ENCODE data around the gene OSBPL5. TPM values are rescaled to one million over a fixed set of nuclear protein-coding genes. Genes with fewer than 3 reads are reported as not detected.

OSBPL5 gene
- total and polyA plus RNA-seq, 2 of the 4 experiments (the other 2 are of a cell fraction): 14.9 to 22.3 TPM

- Histone ChIP-seq H3K27me3 (ENCODE audit: control insufficient read depth, insufficient read depth, low read length) (no peaks in the 10 kb centered on the region), H3K79me1 (ENCODE audit: low read depth in 1 of 2, low read length in 2 of 2) (no peaks in the 10 kb centered on the region), H4K20me1 (ENCODE audit: insufficient read depth, low read length) (no peaks in the 10 kb centered on the region; the same call in 1 of the 2 replicates), H2AFZ (replicated peaks; ENCODE audit: low read length, poor library complexity) (no peak overlapping the region), H3K4ac (ENCODE audit: low read depth, low read length) (no peak overlapping the region), H4K5ac (ENCODE audit: low read depth, low read length) (no peak overlapping the region), H2AK9ac (replicated peaks; ENCODE audit: low read depth, low read length, poor library complexity) (no peak overlapping the region), H3K9me3 (ENCODE audit: control insufficient read depth, insufficient read depth, low read length) (no peaks in the 10 kb centered on the region; the same call in 1 of the 2 replicates), H3K4me1 (ENCODE audit: control insufficient read depth, insufficient read depth, low read length) (peaks cover 2% of the 10 kb centered on the region; the same call in 1 of the 2 replicates), H4K91ac (ENCODE audit: insufficient read depth, low read depth, low read length) (no peak overlapping the region), H3K36me3 (ENCODE audit: control insufficient read depth, insufficient read depth, low read length) (peaks cover 16% of the 10 kb centered on the region), H2BK20ac (ENCODE audit: low read depth, low read length) (no peak overlapping the region), H3K23ac (ENCODE audit: low read depth, low read length) (no peak overlapping the region), H3K56ac (ENCODE audit: extremely low read depth, insufficient read depth, low read length) (no peak overlapping the region), H3K14ac (replicated peaks; ENCODE audit: low read depth, low read length) (no peak overlapping the region), H3K18ac (ENCODE audit: low read depth, low read length) (no peak overlapping the region), H2BK15ac (ENCODE audit: low read depth, low read length) (no peak overlapping the region), H3K9me1 (ENCODE audit: insufficient read depth, low read length) (peaks cover 3% of the 10 kb centered on the region; the same call in 1 of the 2 replicates), H2BK120ac (ENCODE audit: low read depth, low read length) (no peak overlapping the region), H2BK5ac (ENCODE audit: low read depth, low read length, poor library complexity, severe bottlenecking) (no peak overlapping the region), H3K27ac (ENCODE audit: insufficient read depth, low read length) (no peak overlapping the region), H2AK5ac (ENCODE audit: low read depth, low read length) (no peak overlapping the region), H3K4me2 (ENCODE audit: low read depth, low read length) (no peak overlapping the region), H4K8ac (ENCODE audit: low read depth in 2 of 2, low read length in 2 of 2) (no peak overlapping the region), H3K4me3 (ENCODE audit: insufficient read depth, low read depth, low read length) (no peak overlapping the region), H3K9ac (ENCODE audit: low read depth, low read length) (no peak overlapping the region)
- intact Hi-C loops (cut with micrococcal nuclease) (no loop called here), dilution Hi-C loops (cut with HindIII; ENCODE audit: low sequenced_read_pairs, unreplicated experiment) (no loop called here), in situ Hi-C loops (cut with MboI; ENCODE audit: low sequenced_read_pairs) (no loop called here)
- 100% methylated on average over 1 of the region's 3 CpGs; no CpG with 5 or more reads in 1 of the 2 experiments for WGBS, 2 experiments (ENCODE audit: extremely low coverage in 2 of 2, insufficient read length in 1 of 2)
- DNase-seq: no peak
- BruUV-seq (replicated peaks): no TSS peak
- ATAC-seq (ENCODE audit: low read depth): no peak
- TF ChIP-seq NFE2L2 (IDR thresholded peaks at IDR 0.05; ENCODE audit: low read depth, low read length) (no peak), RAD21 (IDR thresholded peaks at IDR 0.05; ENCODE audit: low read length) (no peak), FOS (IDR thresholded peaks at IDR 0.05; ENCODE audit: low read depth, low read length) (no peak), MAFK (IDR thresholded peaks at IDR 0.05; ENCODE audit: low read depth, low read length) (no peak), CHD1 (IDR thresholded peaks at IDR 0.05; ENCODE audit: low read depth, low read length) (no peak), MXI1 (IDR thresholded peaks at IDR 0.05; ENCODE audit: borderline replicate concordance, low read depth, low read length) (no peak), CEBPB (IDR thresholded peaks at IDR 0.05; ENCODE audit: low read depth, low read length) (no peak), CTCF (conservative IDR thresholded peaks at IDR 0.05; ENCODE audit: low read depth, low read length) (no peak), MAZ (IDR thresholded peaks at IDR 0.05; ENCODE audit: borderline replicate concordance, low read depth, low read length) (no peak), POLR2A (IDR thresholded peaks at IDR 0.05; ENCODE audit: low read depth, low read length) (no peak)
- TF ChIP-seq, protein P1, sequence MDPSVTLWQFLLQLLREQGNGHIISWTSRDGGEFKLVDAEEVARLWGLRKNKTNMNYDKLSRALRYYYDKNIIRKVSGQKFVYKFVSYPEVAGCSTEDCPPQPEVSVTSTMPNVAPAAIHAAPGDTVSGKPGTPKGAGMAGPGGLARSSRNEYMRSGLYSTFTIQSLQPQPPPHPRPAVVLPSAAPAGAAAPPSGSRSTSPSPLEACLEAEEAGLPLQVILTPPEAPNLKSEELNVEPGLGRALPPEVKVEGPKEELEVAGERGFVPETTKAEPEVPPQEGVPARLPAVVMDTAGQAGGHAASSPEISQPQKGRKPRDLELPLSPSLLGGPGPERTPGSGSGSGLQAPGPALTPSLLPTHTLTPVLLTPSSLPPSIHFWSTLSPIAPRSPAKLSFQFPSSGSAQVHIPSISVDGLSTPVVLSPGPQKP (IDR thresholded peaks at IDR 0.05; ENCODE audit: borderline replicate concordance, low read depth, low read length): no peak
- ChIA-PET POLR2A (ENCODE audit: unreplicated experiment) (no interaction called here), CTCF (no interaction called here)
Measured at GRCh38 chr11:3115321-3115720, 49.8 kb downstream of the OSBPL5 start.

Data from IMR-90 (cell line).